ENCODE measurements around the gene ZCCHC7.

DNA sequence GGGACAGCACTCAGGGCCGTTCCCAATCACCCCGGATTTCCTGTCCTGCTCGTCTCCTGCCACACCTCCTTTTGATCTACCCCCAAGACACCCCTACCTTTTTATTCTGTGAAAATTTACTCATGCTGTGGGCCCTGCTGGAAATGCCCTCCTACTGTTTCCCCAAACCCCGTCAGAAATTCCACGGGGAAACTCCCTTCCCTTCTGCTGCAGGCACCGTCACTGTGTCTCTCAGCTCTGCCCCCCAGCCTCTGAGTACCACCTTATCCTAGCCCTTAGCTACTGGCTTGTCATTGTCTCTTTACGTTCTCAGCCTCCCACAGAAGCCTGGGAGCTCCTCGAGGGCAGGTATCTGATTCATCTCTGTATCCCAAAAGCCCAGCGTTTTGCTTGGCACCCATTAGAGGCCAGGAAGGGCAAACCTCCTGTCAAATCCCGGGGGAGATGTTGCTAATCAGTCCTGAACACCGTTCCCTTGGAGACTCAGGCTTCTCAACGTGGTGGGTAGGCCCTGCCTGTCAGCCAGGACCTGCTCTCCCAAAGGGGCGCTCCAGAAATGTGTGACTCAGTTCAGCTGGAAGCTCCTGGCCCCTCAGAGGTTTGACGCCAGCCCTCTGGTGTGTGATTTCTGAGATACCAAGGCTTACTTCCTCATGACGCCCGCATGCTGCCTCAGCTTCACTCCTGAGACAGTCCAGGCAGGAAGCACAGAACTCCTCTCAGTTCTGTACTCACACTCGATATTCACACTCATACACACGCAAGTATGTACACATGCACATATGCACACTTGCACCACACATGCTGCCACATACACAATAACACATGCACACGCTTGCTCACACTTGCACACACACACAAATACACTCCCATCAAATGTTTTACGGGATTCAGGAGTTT, 251.4 kb downstream of the ZCCHC7 start:
- TF ChIP-seq, protein P1, sequence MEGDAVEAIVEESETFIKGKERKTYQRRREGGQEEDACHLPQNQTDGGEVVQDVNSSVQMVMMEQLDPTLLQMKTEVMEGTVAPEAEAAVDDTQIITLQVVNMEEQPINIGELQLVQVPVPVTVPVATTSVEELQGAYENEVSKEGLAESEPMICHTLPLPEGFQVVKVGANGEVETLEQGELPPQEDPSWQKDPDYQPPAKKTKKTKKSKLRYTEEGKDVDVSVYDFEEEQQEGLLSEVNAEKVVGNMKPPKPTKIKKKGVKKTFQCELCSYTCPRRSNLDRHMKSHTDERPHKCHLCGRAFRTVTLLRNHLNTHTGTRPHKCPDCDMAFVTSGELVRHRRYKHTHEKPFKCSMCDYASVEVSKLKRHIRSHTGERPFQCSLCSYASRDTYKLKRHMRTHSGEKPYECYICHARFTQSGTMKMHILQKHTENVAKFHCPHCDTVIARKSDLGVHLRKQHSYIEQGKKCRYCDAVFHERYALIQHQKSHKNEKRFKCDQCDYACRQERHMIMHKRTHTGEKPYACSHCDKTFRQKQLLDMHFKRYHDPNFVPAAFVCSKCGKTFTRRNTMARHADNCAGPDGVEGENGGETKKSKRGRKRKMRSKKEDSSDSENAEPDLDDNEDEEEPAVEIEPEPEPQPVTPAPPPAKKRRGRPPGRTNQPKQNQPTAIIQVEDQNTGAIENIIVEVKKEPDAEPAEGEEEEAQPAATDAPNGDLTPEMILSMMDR (IDR thresholded peaks at IDR 0.05): no peak
- TF ChIP-seq POLR2A (IDR thresholded peaks at IDR 0.05) (no peak), POLR2AphosphoS5 (IDR thresholded peaks at IDR 0.05) (no peak)
